Tibial nerve (tissue), 4 donors: ENCODE measurements around the gene SLC11A2. TPM values are rescaled to one million over a fixed set of nuclear protein-coding genes. Genes with fewer than 3 reads are reported as not detected.
"Not testable (repeated sequence)": the region's sequence is repeated elsewhere in the genome, so short reads cannot be mapped to it uniquely, and the experiment has no call there.

Experiments used
- DNase-seq, 2 donors: peaks; one replicate each; pipeline ENCODE4 v3.0.0-alpha.2; 2019; ENCODE audit warnings: low spot score in 2 of 2
- H3K27ac ChIP-seq, 4 donors: fragments of 200-600 bp; sonication (generic) in 3 of 4; one replicate each; pipeline ENCODE4 v1.5.1; 2017 to 2019; ENCODE audit warnings: mild to moderate bottlenecking in 1 of 4
- H3K27me3 ChIP-seq, 2 donors: fragments of 200-600 bp; sonication (generic) in 1 of 2; one replicate each; pipeline versions ENCODE4 v1.5.1 to v1.6.0; 2017 to 2019
- H3K36me3 ChIP-seq, 3 donors: fragments of 200-600 bp; sonication (generic); one replicate each; pipeline ENCODE4 v1.5.1; 2018 to 2019
- H3K4me1 ChIP-seq, 4 donors: fragments of 200-600 bp; sonication (generic) in 3 of 4; one replicate each; pipeline ENCODE4 v1.5.1; 2017 to 2019
- H3K4me3 ChIP-seq, 4 donors: fragments of 200-600 bp; sonication (generic) in 3 of 4; one replicate each; pipeline ENCODE4 v1.5.1; 2017 to 2019; ENCODE audit warnings: mild to moderate bottlenecking in 1 of 4, moderate library complexity in 1 of 4
- H3K9me3 ChIP-seq, 4 donors: fragments of 200-600 bp; sonication (generic) in 3 of 4; one replicate each; pipeline ENCODE4 v1.5.1; 2017 to 2019
- CTCF ChIP-seq, 5 experiments: fragments of 200-600 bp in 3 of 5; fragments of 450-650 bp in 2 of 5; sonication (generic) in 3 of 5; IDR thresholded peaks; one replicate each; pipeline ENCODE4 v1.5.1; 2016 to 2019; ENCODE audit warnings: antibody characterized with exemption in 5 of 5, mild to moderate bottlenecking in 3 of 5, moderate library complexity in 2 of 5
- EP300 ChIP-seq, 2 donors: sonication (generic); formaldehyde crosslinking; IDR thresholded peaks; one replicate each; pipeline ENCODE4 v1.6.1; 2017; ENCODE audit warnings: antibody characterized with exemption in 2 of 2, mild to moderate bottlenecking in 1 of 2
- POLR2A ChIP-seq, 2 donors: fragments of 450-650 bp; IDR thresholded peaks; one replicate each; pipeline ENCODE4 v1.6.1; 2017; ENCODE audit warnings: antibody characterized with exemption in 2 of 2, mild to moderate bottlenecking in 2 of 2, moderate library complexity in 2 of 2
- WGBS, 2 donors: methylation state at CpG; one replicate each; pipeline ENCODE4 v1.1.5; 2018; 5-methylcytosine and 5-hydroxymethylcytosine counted together
- small RNA-seq: library from RNA; depleted of rRNA; stranded (forward); fragments of <200 nt; gene quantifications from one replicate; pipeline ENCODE3, GENCODE V24; 2016
- total RNA-seq, 4 donors: library from RNA; depleted of rRNA; stranded (reverse); fragments of >200 nt; gene quantifications; one replicate each; pipeline ENCODE4 v1.1.0, GENCODE V29; 2016

The SLC11A2 gene
- total RNA-seq, 4 donors from 2014 or later: 44.0 to 81.9 (median 51.2) TPM

GRCh38 chr12:50933459-50934124 lies 92.6 kb downstream of the SLC11A2 start:
- Histone ChIP-seq H3K27me3 (no peaks in the 10 kb centered on the region), H3K27ac (peak overlapping the region in 3 of 4 donors; percentile 47 to 83 (median 80)), H3K4me3 (no peak overlapping the region), H3K36me3 (peaks cover 0 to 67% (median 0%) of the 10 kb centered on the region in 3 donors), H3K4me1 (peaks cover 0 to 78% (median 27%) of the 10 kb centered on the region in 4 donors), H3K9me3 (peaks cover 0 to 10% (median 0%) of the 10 kb centered on the region in 4 donors)
- no peak for TF ChIP-seq CTCF (IDR thresholded peaks at IDR 0.05)
- TF ChIP-seq EP300 (IDR thresholded peaks at IDR 0.05): no peak
- TF ChIP-seq POLR2A (IDR thresholded peaks at IDR 0.05): no peak
- 88 to 97% methylated on average over 2 of the region's 2 CpGs for WGBS, 2 donors
- no peak for DNase-seq

GRCh38 chr12:50932787-50933280 lies 93.3 kb downstream of the SLC11A2 start:
- H3K4me1 ChIP-seq: peaks cover 0 to 81% (median 27%) of the 10 kb centered on the region in 4 donors
- no peak for TF ChIP-seq POLR2A (IDR thresholded peaks at IDR 0.05)
- peak in 1 of 2 donors; percentile 8 for TF ChIP-seq EP300 (IDR thresholded peaks at IDR 0.05)
- 57 to 69% methylated on average over 2 of the region's 2 CpGs for WGBS, 2 donors
- H3K4me3 ChIP-seq: no peak overlapping the region
- DNase-seq: no peak
- peaks cover 0 to 6% (median 0%) of the 10 kb centered on the region in 4 donors for H3K9me3 ChIP-seq
- no peaks in the 10 kb centered on the region for H3K27me3 ChIP-seq
- H3K27ac ChIP-seq: peak overlapping the region in 3 of 4 donors; percentile 47 to 83 (median 80)
- H3K36me3 ChIP-seq: peaks cover 0 to 67% (median 0%) of the 10 kb centered on the region in 3 donors

GRCh38 chr12:50930477-50930876 lies 95.7 kb downstream of the SLC11A2 start:
- WGBS, 2 donors: 90% methylated on average over 12 of the region's 12 CpGs
- H3K9me3 ChIP-seq, H3K27ac ChIP-seq, DNase-seq, H3K27me3 ChIP-seq, H3K4me3 ChIP-seq: not testable (repeated sequence)
- Histone ChIP-seq H3K4me1 (peaks cover 0 to 64% (median 19%) of the 10 kb centered on the region in 4 donors), H3K36me3 (peaks cover 0 to 59% (median 0%) of the 10 kb centered on the region in 3 donors)

- DNase-seq: no peak
- no peak overlapping the region for H3K27ac ChIP-seq
- no peaks in the 10 kb centered on the region for H3K27me3 ChIP-seq
- TF ChIP-seq CTCF (IDR thresholded peaks at IDR 0.05) (no peak), EP300 (IDR thresholded peaks at IDR 0.05) (no peak), POLR2A (IDR thresholded peaks at IDR 0.05) (no peak)
- H3K4me1 ChIP-seq: peaks cover 0 to 59% (median 17%) of the 10 kb centered on the region in 4 donors
- peaks cover 0 to 59% (median 0%) of the 10 kb centered on the region in 3 donors for H3K36me3 ChIP-seq
- 87 to 96% methylated on average over 3 of the region's 3 CpGs for WGBS, 2 donors
- peak overlapping the region in 1 of 4 donors; percentile 81 for H3K4me3 ChIP-seq
- no peaks in the 10 kb centered on the region for H3K9me3 ChIP-seq
These were observed 96.4 kb downstream of the SLC11A2 start for GRCh38 chr12:50929831-50930230.

Small RNA genes lying within 50 kb of the gene (small RNA-seq; reads per million reads assigned to genes)
- gene AC008121.1: not detected
- not detected for gene RF00019
- gene RNU6-1273P: not detected
- gene RNU6-87P: not detected

Other genes starting within 250 kb of the SLC11A2 start
- not detected for gene TMPRSS12, start 183.5 kb downstream of the SLC11A2 start, total RNA-seq
- not detected for gene HIGD1C, start 73.8 kb downstream of the SLC11A2 start, total RNA-seq
- gene LETMD1, start 21.9 kb upstream of the SLC11A2 start, total RNA-seq: 10 to 100 TPM; 52.3 to 72.4 (median 66.7) TPM
- gene CSRNP2, start 57.2 kb upstream of the SLC11A2 start, total RNA-seq: 10 to 100 TPM; 22.6 to 36.2 (median 31.1) TPM
- 10 to 100 TPM; 13.5 to 21.6 (median 19.5) TPM for gene TFCP2, start 146.8 kb upstream of the SLC11A2 start, total RNA-seq
- gene POU6F1, start 191.7 kb upstream of the SLC11A2 start, total RNA-seq: 10 to 100 TPM; 14.4 to 27.5 (median 21.9) TPM
- gene DAZAP2, start 212.4 kb upstream of the SLC11A2 start, total RNA-seq: 100 to 1,000 TPM; 197 to 255 (median 238) TPM
- gene SMAGP, start 244.0 kb upstream of the SLC11A2 start, total RNA-seq: 10 to 100 TPM in 1 of 4 donors, 1 to 10 TPM in 3; 2.0 to 10.2 (median 4.4) TPM